ENCODE data around the gene IFT52. TPM values are rescaled to one million over a fixed set of nuclear protein-coding genes. Genes with fewer than 3 reads are reported as not detected.
"Not testable (repeated sequence)": the region's sequence is repeated elsewhere in the genome, so short reads cannot be mapped to it uniquely, and the experiment has no call there.

IFT52 gene
- total and polyA plus RNA-seq, 11 donors, result 4.2 to 15.5 (median 5.7) TPM

DNA sequence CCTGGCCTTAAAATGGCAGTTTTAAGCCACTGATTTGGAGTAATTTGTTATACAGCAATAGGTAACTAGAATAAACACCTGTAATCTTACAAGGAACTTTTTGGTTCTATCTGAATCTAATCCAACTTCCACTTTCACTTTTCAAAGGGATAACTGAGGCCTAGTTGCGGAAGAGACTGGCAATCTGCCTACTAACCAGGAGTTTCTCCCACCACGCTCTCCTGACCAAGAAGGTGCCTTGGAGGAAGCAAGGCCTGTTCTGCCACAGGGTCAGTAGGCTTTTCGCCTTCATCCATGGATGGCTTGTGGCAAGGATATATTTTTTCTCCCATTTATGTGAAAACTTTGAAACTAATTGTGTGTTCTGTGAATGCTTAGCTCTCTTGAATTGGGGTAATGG lies 63.2 kb downstream of the IFT52 start:
- DNase-seq, result no peak
- ATAC-seq, result no peak
- peaks cover 0 to 13% (median 0%) of the 10 kb centered on the region in 12 donors for H3K4me1 ChIP-seq
- TF ChIP-seq POLR2A (IDR thresholded peaks at IDR 0.05), result no peak
- TF ChIP-seq, protein P1, sequence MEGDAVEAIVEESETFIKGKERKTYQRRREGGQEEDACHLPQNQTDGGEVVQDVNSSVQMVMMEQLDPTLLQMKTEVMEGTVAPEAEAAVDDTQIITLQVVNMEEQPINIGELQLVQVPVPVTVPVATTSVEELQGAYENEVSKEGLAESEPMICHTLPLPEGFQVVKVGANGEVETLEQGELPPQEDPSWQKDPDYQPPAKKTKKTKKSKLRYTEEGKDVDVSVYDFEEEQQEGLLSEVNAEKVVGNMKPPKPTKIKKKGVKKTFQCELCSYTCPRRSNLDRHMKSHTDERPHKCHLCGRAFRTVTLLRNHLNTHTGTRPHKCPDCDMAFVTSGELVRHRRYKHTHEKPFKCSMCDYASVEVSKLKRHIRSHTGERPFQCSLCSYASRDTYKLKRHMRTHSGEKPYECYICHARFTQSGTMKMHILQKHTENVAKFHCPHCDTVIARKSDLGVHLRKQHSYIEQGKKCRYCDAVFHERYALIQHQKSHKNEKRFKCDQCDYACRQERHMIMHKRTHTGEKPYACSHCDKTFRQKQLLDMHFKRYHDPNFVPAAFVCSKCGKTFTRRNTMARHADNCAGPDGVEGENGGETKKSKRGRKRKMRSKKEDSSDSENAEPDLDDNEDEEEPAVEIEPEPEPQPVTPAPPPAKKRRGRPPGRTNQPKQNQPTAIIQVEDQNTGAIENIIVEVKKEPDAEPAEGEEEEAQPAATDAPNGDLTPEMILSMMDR (IDR thresholded peaks at IDR 0.05), result no peak
- 89 to 95% (median 91%) methylated on average over 3 of the region's 3 CpGs for WGBS, 4 donors
- no peaks in the 10 kb centered on the region for H3K9me3 ChIP-seq
- H3K4me3 ChIP-seq, result no peak overlapping the region
- intact Hi-C loops (cut with DNase I), result no loop called here
- H3K27me3 ChIP-seq, result peaks cover 0 to 4% (median 0%) of the 10 kb centered on the region in 9 donors
- no peaks in the 10 kb centered on the region for H3K36me3 ChIP-seq
- H3K27ac ChIP-seq, result no peak overlapping the region

DNA sequence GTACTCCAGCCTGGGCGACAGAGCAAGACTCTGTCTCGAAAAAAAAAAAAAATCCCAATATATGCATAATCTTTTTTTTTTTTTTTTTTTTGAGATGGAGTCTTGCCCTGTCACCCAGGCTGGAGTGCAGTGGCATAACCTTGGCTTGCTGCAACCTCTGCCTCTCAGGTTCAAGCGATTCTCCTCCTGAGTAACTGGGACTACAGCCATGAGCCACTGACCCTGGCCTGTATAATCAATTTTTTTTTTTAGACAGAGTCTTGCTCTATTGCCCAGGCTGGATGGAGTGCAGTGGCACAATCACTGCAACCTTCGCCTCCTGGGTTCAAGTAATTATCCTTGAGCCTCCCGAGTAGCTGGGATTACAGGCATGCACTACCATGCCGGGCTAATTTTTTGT lies 64.4 kb downstream of the IFT52 start:
- H3K9me3 ChIP-seq; H3K36me3 ChIP-seq; DNase-seq; intact Hi-C loops (cut with DNase I); H3K4me3 ChIP-seq; H3K27ac ChIP-seq; H3K27me3 ChIP-seq; ATAC-seq: not testable (repeated sequence)
- peaks cover 0 to 13% (median 0%) of the 10 kb centered on the region in 12 donors for H3K4me1 ChIP-seq
- WGBS, 4 donors, result 83 to 91% (median 88%) methylated on average over 6 of the region's 6 CpGs

DNA sequence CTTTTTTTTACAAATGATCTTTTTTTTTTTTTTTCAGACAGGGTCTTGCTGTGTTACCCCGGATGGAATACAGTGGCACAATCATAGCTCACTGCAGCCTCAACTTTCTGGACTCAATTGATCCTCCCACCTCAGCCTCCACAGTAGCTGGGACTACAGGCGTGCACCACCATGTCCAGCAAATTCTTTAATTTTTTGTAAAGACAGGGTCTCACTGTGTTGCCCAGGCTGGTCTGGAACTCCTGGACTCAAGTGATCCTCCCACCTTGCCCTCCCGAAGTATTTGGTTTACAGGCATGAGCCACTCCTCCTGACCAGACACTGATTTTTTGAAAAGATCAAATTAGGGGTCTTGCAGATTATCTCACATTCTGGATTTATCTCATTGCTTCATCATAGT lies 65.2 kb downstream of the IFT52 start:
- no peak for TF ChIP-seq POLR2A (IDR thresholded peaks at IDR 0.05)
- TF ChIP-seq, protein P1 (IDR thresholded peaks at IDR 0.05), result no peak
- WGBS, 4 donors, result 81 to 84% (median 83%) methylated on average over 3 of the region's 3 CpGs
- Histone ChIP-seq H3K27ac (no peak overlapping the region), H3K9me3 (no peaks in the 10 kb centered on the region), H3K27me3 (peaks cover 0 to 4% (median 0%) of the 10 kb centered on the region in 9 donors), H3K4me3 (no peak overlapping the region), H3K36me3 (no peaks in the 10 kb centered on the region), H3K4me1 (peaks cover 0 to 13% (median 0%) of the 10 kb centered on the region in 12 donors)
- DNase-seq, result no peak
- no peak for ATAC-seq
- intact Hi-C loops (cut with DNase I), result no loop called here

DNA sequence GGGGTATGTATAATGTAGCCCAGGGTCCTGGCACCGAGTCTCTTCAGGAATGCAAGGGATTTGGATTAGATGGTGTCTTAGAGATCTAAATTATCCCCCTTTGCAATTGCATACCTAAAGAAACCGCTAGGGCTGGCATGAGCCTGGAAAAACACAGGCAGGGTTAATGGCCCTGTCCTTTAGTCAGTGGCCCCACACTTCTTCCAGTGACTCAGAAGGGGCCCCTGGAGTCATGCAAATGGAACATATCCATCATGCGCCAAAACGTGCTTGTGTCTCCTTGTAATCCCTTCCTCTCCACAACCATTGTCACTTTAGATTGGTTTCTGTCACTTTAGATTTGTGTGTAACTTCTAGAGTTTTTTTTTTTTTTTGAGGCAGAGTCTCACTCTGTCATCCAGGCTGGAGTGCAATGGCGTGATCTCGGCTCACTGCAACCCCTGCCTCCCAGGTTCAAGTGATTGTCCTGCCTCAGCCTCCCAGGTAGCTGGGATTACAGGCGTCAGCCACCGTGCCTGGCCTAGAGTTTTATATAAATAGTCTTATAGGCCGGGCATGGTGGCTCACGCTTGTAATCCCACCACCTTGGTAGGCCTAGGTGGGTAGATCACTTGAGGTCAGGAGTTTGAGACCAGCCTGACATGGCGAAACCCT lies 67.5 kb downstream of the IFT52 start:
- no peaks in the 10 kb centered on the region for H3K9me3 ChIP-seq
- intact Hi-C loops (cut with DNase I), result no loop called here
- TF ChIP-seq POLR2A (IDR thresholded peaks at IDR 0.05), result no peak
- TF ChIP-seq, protein P1 (IDR thresholded peaks at IDR 0.05), result no peak
- H3K27me3 ChIP-seq, result peaks cover 0 to 4% (median 0%) of the 10 kb centered on the region in 9 donors
- H3K4me3 ChIP-seq, result peak overlapping the region in 10 of 12 donors; percentile 32 to 81 (median 64)
- peaks cover 0 to 13% (median 0%) of the 10 kb centered on the region in 12 donors for H3K4me1 ChIP-seq
- DNase-seq (no peak), ATAC-seq (no peak)
- H3K36me3 ChIP-seq, result no peaks in the 10 kb centered on the region
- WGBS, 4 donors, result 79 to 87% (median 79%) methylated on average over 11 of the region's 11 CpGs
- H3K27ac ChIP-seq, result peak overlapping the region in 4 of 12 donors; percentile 9 to 68 (median 42)

Data from heart left ventricle (tissue), 16 donors.